MCF 10A (cell line): Measurements from ENCODE around the gene OLA1. TPM values are rescaled to one million over a fixed set of nuclear protein-coding genes. Genes with fewer than 3 reads are reported as not detected.

Experiments
- Bru-seq: library from RNA; stranded (reverse); fragments of 400-500 nt; gene quantifications from one replicate; lab custom pipeline; 2021; lab: Mats Ljungman, UMichigan
- BruChase-seq, 2 experiments: library from RNA; stranded (reverse); fragments of 400-500 nt; gene quantifications; one replicate each; lab custom pipeline; 2021; lab: Mats Ljungman, UMichigan
- BruUV-seq: library from RNA; stranded (reverse); fragments of 400-500 nt; replicated peaks from 2 replicates; lab custom pipeline; 2021; lab: Mats Ljungman, UMichigan
- CTCF ChIA-PET: fragments of 300-600 bp; sonication (Branson Sonifier 250); formaldehyde crosslinking; extraction: SDS; loops from one replicate; lab custom pipeline; 2021; ENCODE audit warnings: antibody characterized with exemption, inconsistent platforms; lab: Yijun Ruan, JAX
- POLR2A ChIA-PET: fragments of 300-600, 350-650 bp; sonication (Branson Sonifier 250); formaldehyde crosslinking; extraction: SDS; loops from one replicate; lab custom pipeline; 2020; ENCODE audit warnings: antibody characterized with exemption, inconsistent platforms; lab: Yijun Ruan, JAX
- DNase-seq: peaks from one replicate; pipeline ENCODE4 v3.0.0-alpha.2; 2018; ENCODE audit not compliant: unreplicated experiment
- H3K27ac Mint-ChIP-seq: one replicate; pipeline ENCODE4 v1.8.0; 2022; ENCODE audit warnings: mild to moderate bottlenecking, low read depth, mixed read lengths; ENCODE audit not compliant: unreplicated experiment
- H3K27me3 Mint-ChIP-seq: one replicate; pipeline ENCODE4 v1.8.0; 2022; ENCODE audit warnings: mixed read lengths; ENCODE audit not compliant: insufficient read depth, unreplicated experiment
- H3K36me3 Mint-ChIP-seq: one replicate; pipeline ENCODE4 v1.8.0; 2022; ENCODE audit warnings: mild to moderate bottlenecking, moderate library complexity, mixed read lengths; ENCODE audit not compliant: insufficient read depth, unreplicated experiment
- H3K4me1 Mint-ChIP-seq: one replicate; pipeline ENCODE4 v1.8.0; 2022; ENCODE audit warnings: mixed read lengths; ENCODE audit not compliant: insufficient read depth, unreplicated experiment
- H3K4me3 Mint-ChIP-seq: one replicate; pipeline ENCODE4 v1.8.0; 2022; ENCODE audit warnings: mild to moderate bottlenecking, moderate library complexity, mixed read lengths; ENCODE audit not compliant: unreplicated experiment
- H3K9me3 Mint-ChIP-seq: one replicate; pipeline ENCODE4 v1.8.0; 2022; ENCODE audit warnings: mixed read lengths; ENCODE audit not compliant: unreplicated experiment
- CTCF ChIP-seq: fragments of 200-600 bp; IDR thresholded peaks from one replicate; pipeline ENCODE4 v1.8.0; 2022; ENCODE audit warnings: antibody characterized with exemption, mild to moderate bottlenecking; ENCODE audit not compliant: unreplicated experiment
- intact Hi-C: fragments of 100-400 bp; cut with micrococcal nuclease; formaldehyde crosslinking; loops from 2 replicates; pipeline ENCODE4 v1.14.1; 2022
- long read RNA-seq: library from polyadenylated mRNA; stranded (forward); transcript quantifications from one replicate; pipeline ENCODE4 v2.0.0, GENCODE V29; 2022
- total RNA-seq: library from RNA; stranded (reverse); gene quantifications from 2 replicates; pipeline ENCODE4 v1.2.3, GENCODE V29; 2022

Gene OLA1
- total RNA-seq: 169 and 224 TPM in 2 replicates
- percentile 96 among the genes with signal in this experiment for Bru-seq, nascent RNA
- BruChase-seq, experiment 1, labeled RNA remaining after a 6-hour chase: percentile 82 among the genes with signal in this experiment
- percentile 87 among the genes with signal in this experiment for BruChase-seq, experiment 2, labeled RNA remaining after a 2-hour chase
- long read RNA-seq, full-length matches to known transcripts: 395 of 439 reads
- long read RNA-seq, partial matches to known transcripts: 18 of 439 reads
- long read RNA-seq, other reads (novel, unspliced or antisense): 26 of 439 reads

GRCh38 chr2:174248187-174248997 lies at the start of gene OLA1:
Gene OLA1 (minus strand): TSS chr2:174248532. CDS start chr2:174246815, 1,717 bp downstream.
- H3K9me3 Mint-ChIP-seq: no peaks in the 10 kb centered on the region
- ChIA-PET POLR2A (interaction anchor here (0.6 to 6.8 kb wide), 44 partner anchors 8 to 1289 kb away, joined by 3 to 65 read pairs (median 4); partner anchors contain the start of gene SCRN3), CTCF (interaction anchor here (1.7 kb wide), 1 partner anchor 93 kb away, joined by 4 read pairs; no protein-coding TSS in a partner anchor)
- DNase-seq: peak; percentile 96
- intact Hi-C loops: loop anchor here (2.0 to 10.0 kb wide), 4 partner anchors 16 to 284 kb away; partner anchors contain the start of gene SP3
- H3K27me3 Mint-ChIP-seq: no peaks in the 10 kb centered on the region
- peaks cover 13% of the 10 kb centered on the region for H3K4me1 Mint-ChIP-seq
- TF ChIP-seq CTCF: no peak
- peak within 1 kb of the TSS; percentile 94 for H3K27ac Mint-ChIP-seq
- no TSS peak for BruUV-seq
- H3K4me3 Mint-ChIP-seq: peak within 1 kb of the TSS; percentile 94
- peaks cover 32% of the 10 kb centered on the region for H3K36me3 Mint-ChIP-seq

- Mint-ChIP-seq H3K9me3 (peaks cover 6% of the 10 kb centered on the region), H3K27me3 (peaks cover 4% of the 10 kb centered on the region), H3K27ac (no peak overlapping the region), H3K36me3 (no peaks in the 10 kb centered on the region), H3K4me3 (no peak overlapping the region), H3K4me1 (no peaks in the 10 kb centered on the region)
- DNase-seq: no peak
- ChIA-PET POLR2A (no interaction called here), CTCF (no interaction called here)
- TF ChIP-seq CTCF: no peak
- no TSS peak for BruUV-seq
- intact Hi-C loops: no loop called here
Observed at GRCh38 chr2:174292908-174293307, 44.6 kb upstream of the OLA1 start.

- H3K4me3 Mint-ChIP-seq: no peak overlapping the region
- BruUV-seq: no TSS peak
- TF ChIP-seq CTCF: no peak
- no peaks in the 10 kb centered on the region for H3K4me1 Mint-ChIP-seq
- no peaks in the 10 kb centered on the region for H3K27me3 Mint-ChIP-seq
- H3K27ac Mint-ChIP-seq: no peak overlapping the region
- DNase-seq: no peak
- POLR2A ChIA-PET: no interaction called here
- H3K9me3 Mint-ChIP-seq: peaks cover 6% of the 10 kb centered on the region
- no peaks in the 10 kb centered on the region for H3K36me3 Mint-ChIP-seq
- intact Hi-C loops: no loop called here
- CTCF ChIA-PET: no interaction called here
Observed at GRCh38 chr2:174286172-174286571, 37.8 kb upstream of the OLA1 start.

- Mint-ChIP-seq H3K9me3 (no peaks in the 10 kb centered on the region), H3K4me1 (no peaks in the 10 kb centered on the region), H3K4me3 (no peak overlapping the region), H3K27ac (no peak overlapping the region), H3K36me3 (no peaks in the 10 kb centered on the region), H3K27me3 (no peaks in the 10 kb centered on the region)
- no TSS peak for BruUV-seq
- intact Hi-C loops: no loop called here
- TF ChIP-seq CTCF: no peak
- DNase-seq: no peak
- ChIA-PET CTCF (interaction anchor here (0.7 kb wide), 1 partner anchor 55 kb away, joined by 3 read pairs; no protein-coding TSS in a partner anchor), POLR2A (no interaction called here)
Observed at GRCh38 chr2:174282441-174282840, 34.1 kb upstream of the OLA1 start.
